ENCODE data around the gene MAK. TPM values are rescaled to one million over a fixed set of nuclear protein-coding genes. Genes with fewer than 3 reads are reported as not detected.

Gene MAK
- total and polyA plus RNA-seq, 2 of the 13 experiments (the other 11 are each of a cell fraction or from before 2014, with no cell fraction given), result 0.04 TPM; not detected in 1

DNA sequence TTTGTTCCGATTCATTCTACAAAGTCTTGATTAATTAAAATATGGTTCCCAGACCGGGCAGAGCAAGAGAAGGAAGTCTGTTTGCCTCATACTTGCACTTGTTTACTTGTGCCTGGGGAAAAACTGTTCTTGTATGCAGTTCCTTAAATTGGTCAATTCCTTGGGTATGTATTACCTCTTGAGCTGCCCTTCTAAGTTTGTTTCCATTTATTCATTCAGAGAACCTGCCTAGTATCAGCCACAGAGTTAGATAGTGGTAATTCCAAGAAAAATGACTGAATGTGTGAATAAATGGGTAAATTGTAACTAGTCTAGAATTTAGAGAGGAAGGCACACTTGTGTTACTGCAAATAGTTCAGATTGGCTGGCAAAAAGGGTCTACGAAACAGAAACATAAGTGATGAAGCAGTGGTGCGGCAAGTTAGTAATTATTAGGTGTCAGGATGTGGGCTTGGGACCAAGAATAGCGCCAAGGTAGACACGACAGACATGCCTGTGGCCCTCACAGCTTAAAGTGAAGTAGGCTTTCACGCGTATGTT lies 525 bp upstream of the MAK start:
- H3K4me3 ChIP-seq (replicated peaks in 1 of 3; ENCODE audit: insufficient read depth in 1 of 3, low read depth in 2 of 3, low read length in 3 of 3), result peak overlapping the region; percentile 67 to 80 (median 69)
- in situ Hi-C loops (cut with HindIII; ENCODE audit: extremely low pct_ligation_motif_present, low pct_unique_long_range_greater_than_20kb), result no loop called here
- H4K20me1 ChIP-seq (ENCODE audit: insufficient read depth, low read length), result no peaks in the 10 kb centered on the region
- ATAC-seq, result peak; percentile 5; the same call in 2 of the 3 replicates
- H3K9ac ChIP-seq (ENCODE audit: insufficient read depth, low read depth, low read length), result peak overlapping the region; percentile 74
- no peak for DNase-seq (ENCODE audit: low spot score)
- intact Hi-C loops (cut with micrococcal nuclease; ENCODE audit: unreplicated experiment), result no loop called here
- no peaks in the 10 kb centered on the region for H3K9me3 ChIP-seq (ENCODE audit: low read length)
- no peaks in the 10 kb centered on the region for H3K79me2 ChIP-seq (ENCODE audit: insufficient read depth, low read length)
- H3K36me3 ChIP-seq (replicated peaks in 1 of 2; ENCODE audit: control insufficient read depth in 1 of 2, insufficient read depth in 2 of 2, low read length in 2 of 2), result no peaks in the 10 kb centered on the region
- no peak for FAIRE-seq
- BruUV-seq (replicated peaks), result no TSS peak
- H3K27ac ChIP-seq (ENCODE audit: extremely low read length, insufficient read depth, low read length), result no peak overlapping the region
- H2AFZ ChIP-seq (ENCODE audit: low read length), result peak overlapping the region; percentile 88
- ChIA-PET POLR2A (no interaction called here), CTCF (ENCODE audit: low intra/inter-chr PET ratio, low total read pairs) (no interaction called here)
- peak overlapping the region; percentile 95 for H3K4me2 ChIP-seq (ENCODE audit: low read depth, low read length)
- peaks cover 28% of the 10 kb centered on the region for H3K4me1 ChIP-seq (ENCODE audit: insufficient read depth, low read length)
- 61% methylated on average over 8 of the region's 8 CpGs for WGBS (ENCODE audit: low lambda C conversion rate)
- peaks cover 0 to 32% of the 10 kb centered on the region in 2 experiments; a peak in 3 of 5 replicates for H3K27me3 ChIP-seq (ENCODE audit: control insufficient read depth in 1 of 2, insufficient read depth in 2 of 2, low read length in 2 of 2)
- TF ChIP-seq PCBP1 (IDR thresholded peaks at IDR 0.05; ENCODE audit: borderline replicate concordance, low read depth, low read length), result no peak
- 0 out of 2 replicates have a peak, but pooled peaks have one; percentile 27 for TF ChIP-seq TOPORS (CRISPR knock-in tag; IDR thresholded peaks at IDR 0.05)
- TF ChIP-seq MEIS2 (CRISPR knock-in tag; IDR thresholded peaks at IDR 0.05), result no peak
- TF ChIP-seq CREB3 (CRISPR knock-in tag; IDR thresholded peaks at IDR 0.05), result 0 out of 2 replicates have a peak, but pooled peaks have one; percentile 28
- TF ChIP-seq ZMYM3 (CRISPR knock-in tag; IDR thresholded peaks at IDR 0.05), result no peak
- no peak for TF ChIP-seq KAT2B (IDR thresholded peaks at IDR 0.05; ENCODE audit: borderline replicate concordance, low read depth, low read length)
- TF ChIP-seq SNAPC2 (CRISPR knock-in tag; IDR thresholded peaks at IDR 0.05), result 0 out of 2 replicates have a peak, but pooled peaks have one; percentile 59
- TF ChIP-seq ZIK1 (CRISPR knock-in tag; IDR thresholded peaks at IDR 0.05; ENCODE audit: borderline replicate concordance, low read depth), result 0 out of 2 replicates have a peak, but pooled peaks have one; percentile 15
- TF ChIP-seq SRF (IDR thresholded peaks at IDR 0.05; ENCODE audit: low read depth, low read length), result no peak
- TF ChIP-seq AGO2 (optimal IDR thresholded peaks at IDR 0.05; ENCODE audit: low read depth, low read length), result no peak
- no peak for TF ChIP-seq ZBTB26 (CRISPR knock-in tag; IDR thresholded peaks at IDR 0.05; ENCODE audit: borderline replicate concordance)
- no peak for TF ChIP-seq ZNF660 (CRISPR knock-in tag; IDR thresholded peaks at IDR 0.05; ENCODE audit: borderline replicate concordance, low read depth)
- TF ChIP-seq ZBTB34 (CRISPR knock-in tag; IDR thresholded peaks at IDR 0.05), result no peak
- no peak for TF ChIP-seq ZNF329 (CRISPR knock-in tag; IDR thresholded peaks at IDR 0.05; ENCODE audit: low read depth)
- TF ChIP-seq CTCF (CRISPR knock-in tag; IDR thresholded peaks at IDR 0.05), result no peak
- no peak for TF ChIP-seq ISX (CRISPR knock-in tag; conservative IDR thresholded peaks at IDR 0.05)
- 0 out of 2 replicates have a peak, but pooled peaks have one; percentile 18 for TF ChIP-seq ZNF264 (CRISPR knock-in tag; IDR thresholded peaks at IDR 0.05)
- TF ChIP-seq ZBTB3 (CRISPR knock-in tag; IDR thresholded peaks at IDR 0.05; ENCODE audit: borderline replicate concordance, low read depth), result no peak
- no peak for TF ChIP-seq TEF (CRISPR knock-in tag; IDR thresholded peaks at IDR 0.05)
